Endothelial cell (in vitro differentiated cells): ENCODE data around the gene RUNX2. TPM values are rescaled to one million over a fixed set of nuclear protein-coding genes. Genes with fewer than 3 reads are reported as not detected.

Experiments
- DNase-seq: peaks from one replicate; pipeline ENCODE4 v3.0.0; 2021; ENCODE audit warnings: low spot score
- H3K27ac Mint-ChIP-seq: one replicate; pipeline ENCODE4 v1.8.0; 2021; ENCODE audit warnings: mixed read lengths, inconsistent platforms; ENCODE audit not compliant: unreplicated experiment
- H3K27me3 Mint-ChIP-seq: one replicate; pipeline ENCODE4 v1.8.0; 2021; ENCODE audit warnings: mild to moderate bottlenecking, moderate library complexity, mixed read lengths, inconsistent platforms; ENCODE audit not compliant: unreplicated experiment
- H3K36me3 Mint-ChIP-seq: one replicate; pipeline ENCODE4 v1.8.0; 2021; ENCODE audit warnings: mild to moderate bottlenecking, low read depth, mixed read lengths, inconsistent platforms; ENCODE audit not compliant: unreplicated experiment
- H3K4me1 Mint-ChIP-seq: one replicate; pipeline ENCODE4 v1.8.0; 2021; ENCODE audit warnings: mild to moderate bottlenecking, mixed read lengths, inconsistent platforms; ENCODE audit not compliant: unreplicated experiment
- H3K4me3 Mint-ChIP-seq: one replicate; pipeline ENCODE4 v1.8.0; 2021; ENCODE audit warnings: mild to moderate bottlenecking, mixed read lengths, inconsistent platforms; ENCODE audit not compliant: unreplicated experiment
- H3K9me3 Mint-ChIP-seq: one replicate; pipeline ENCODE4 v1.8.0; 2021; ENCODE audit warnings: mixed read lengths, inconsistent platforms; ENCODE audit not compliant: unreplicated experiment
- total RNA-seq: library from RNA; stranded (reverse); fragmentation: NEBNext Ultra II Directional; extraction: Animal tissue kit (Norgen Biotek cat#: 25700); gene quantifications from one replicate; pipeline ENCODE4 v1.2.1, GENCODE V29; 2021; ENCODE audit not compliant: unreplicated experiment
- TF ChIP-seq, protein P1 (sequence below): fragments of 200-600 bp; sonication (generic); IDR thresholded peaks from one replicate; pipeline ENCODE4 v1.5.0; 2021; ENCODE audit warnings: antibody characterized with exemption; ENCODE audit not compliant: unreplicated experiment

Gene RUNX2
- total RNA-seq, 1 donor from 2014 or later, result 1.8 TPM

DNA sequence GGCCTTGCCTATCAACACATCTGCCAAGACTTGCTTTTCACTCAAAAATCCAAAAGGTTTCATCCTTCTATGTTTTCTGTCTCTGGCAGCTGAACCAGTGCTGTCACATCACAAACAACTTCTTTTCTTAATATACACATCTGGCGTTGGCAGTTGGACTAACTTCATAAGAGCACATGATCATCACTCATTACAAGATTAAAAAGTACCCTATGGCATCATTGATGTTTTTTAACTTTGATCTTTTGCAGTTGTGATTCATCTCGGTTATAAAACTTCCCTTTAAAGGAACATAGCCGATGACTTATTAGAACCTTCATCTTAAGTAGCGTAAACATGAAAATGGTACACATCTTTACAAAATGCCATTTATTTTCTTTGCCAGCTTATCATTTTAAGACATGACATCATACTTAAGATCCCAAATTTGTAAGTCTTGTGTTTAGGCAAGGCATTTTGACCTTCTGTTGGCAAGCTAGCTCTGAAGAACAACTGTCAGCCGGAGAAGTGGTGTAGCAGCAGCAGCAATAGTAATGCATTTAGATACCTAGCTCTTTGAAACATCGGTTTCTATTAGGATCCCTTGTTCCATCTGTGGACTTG, 113.8 kb downstream of the RUNX2 start:
- Mint-ChIP-seq H3K4me3 (no peak overlapping the region), H3K36me3 (no peaks in the 10 kb centered on the region), H3K27me3 (no peaks in the 10 kb centered on the region), H3K4me1 (peaks cover 31% of the 10 kb centered on the region), H3K27ac (no peak overlapping the region), H3K9me3 (no peaks in the 10 kb centered on the region)
- DNase-seq, result no peak
- TF ChIP-seq, protein P1, sequence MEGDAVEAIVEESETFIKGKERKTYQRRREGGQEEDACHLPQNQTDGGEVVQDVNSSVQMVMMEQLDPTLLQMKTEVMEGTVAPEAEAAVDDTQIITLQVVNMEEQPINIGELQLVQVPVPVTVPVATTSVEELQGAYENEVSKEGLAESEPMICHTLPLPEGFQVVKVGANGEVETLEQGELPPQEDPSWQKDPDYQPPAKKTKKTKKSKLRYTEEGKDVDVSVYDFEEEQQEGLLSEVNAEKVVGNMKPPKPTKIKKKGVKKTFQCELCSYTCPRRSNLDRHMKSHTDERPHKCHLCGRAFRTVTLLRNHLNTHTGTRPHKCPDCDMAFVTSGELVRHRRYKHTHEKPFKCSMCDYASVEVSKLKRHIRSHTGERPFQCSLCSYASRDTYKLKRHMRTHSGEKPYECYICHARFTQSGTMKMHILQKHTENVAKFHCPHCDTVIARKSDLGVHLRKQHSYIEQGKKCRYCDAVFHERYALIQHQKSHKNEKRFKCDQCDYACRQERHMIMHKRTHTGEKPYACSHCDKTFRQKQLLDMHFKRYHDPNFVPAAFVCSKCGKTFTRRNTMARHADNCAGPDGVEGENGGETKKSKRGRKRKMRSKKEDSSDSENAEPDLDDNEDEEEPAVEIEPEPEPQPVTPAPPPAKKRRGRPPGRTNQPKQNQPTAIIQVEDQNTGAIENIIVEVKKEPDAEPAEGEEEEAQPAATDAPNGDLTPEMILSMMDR, result no peak

- Mint-ChIP-seq H3K36me3 (no peaks in the 10 kb centered on the region), H3K27ac (no peak overlapping the region), H3K4me3 (no peak overlapping the region), H3K4me1 (peaks cover 27% of the 10 kb centered on the region), H3K27me3 (no peaks in the 10 kb centered on the region), H3K9me3 (no peaks in the 10 kb centered on the region)
- TF ChIP-seq, protein P1, result no peak
- no peak for DNase-seq
Observed at GRCh38 chr6:45442716-45443115, 114.6 kb downstream of the RUNX2 start.

GRCh38 chr6:45445364-45445748, 117.2 kb downstream of the RUNX2 start:
- TF ChIP-seq, protein P1, result no peak
- no peak for DNase-seq
- Mint-ChIP-seq H3K27me3 (peaks cover 1% of the 10 kb centered on the region), H3K4me3 (no peak overlapping the region), H3K4me1 (peaks cover 43% of the 10 kb centered on the region), H3K27ac (peak overlapping the region; percentile 96), H3K36me3 (no peaks in the 10 kb centered on the region), H3K9me3 (no peaks in the 10 kb centered on the region)

- peak overlapping the region; percentile 96 for H3K27ac Mint-ChIP-seq
- peaks cover 1% of the 10 kb centered on the region for H3K27me3 Mint-ChIP-seq
- no peaks in the 10 kb centered on the region for H3K36me3 Mint-ChIP-seq
- TF ChIP-seq, protein P1, result no peak
- H3K9me3 Mint-ChIP-seq, result no peaks in the 10 kb centered on the region
- H3K4me1 Mint-ChIP-seq, result peaks cover 45% of the 10 kb centered on the region
- no peak overlapping the region for H3K4me3 Mint-ChIP-seq
- peak; percentile 34 for DNase-seq
Observed at GRCh38 chr6:45445749-45446549, 117.8 kb downstream of the RUNX2 start.

- DNase-seq, result no peak
- TF ChIP-seq, protein P1, result no peak
- H3K4me3 Mint-ChIP-seq, result no peak overlapping the region
Observed at GRCh38 chr6:45447005-45447404, 118.9 kb downstream of the RUNX2 start.

More at GRCh38 chr6:45447005-45447404, 118.9 kb downstream of the RUNX2 start:
- Mint-ChIP-seq H3K36me3 (no peaks in the 10 kb centered on the region), H3K9me3 (no peaks in the 10 kb centered on the region), H3K27ac (no peak overlapping the region), H3K4me1 (peaks cover 51% of the 10 kb centered on the region), H3K27me3 (peaks cover 1% of the 10 kb centered on the region)
